SK-MEL-5 (cell line): ENCODE measurements around the gene USH2A. TPM values are rescaled to one million over a fixed set of nuclear protein-coding genes. Genes with fewer than 3 reads are reported as not detected.

ENCODE experiments used
- DNase-seq: peaks from one replicate; pipeline ENCODE4 v3.0.0-alpha.2; 2016; ENCODE audit warnings: low read depth, low spot score
- in situ Hi-C: cut with HindIII; loops from 2 replicates; pipeline ENCODE4 v1.10.0; 2016; ENCODE audit warnings: low sequenced_read_pairs, high pct_unique_total_duplicates, low pct_unique_long_range_greater_than_20kb
- total RNA-seq: library from RNA; depleted of rRNA; stranded (reverse); fragments of >200 nt; shearing (Covaris generic); gene quantifications from 2 replicates; pipeline ENCODE4 v1.2.3, GENCODE V29; 2014

The USH2A gene
- total RNA-seq, 1 experiment from 2014 or later: 0.79 TPM

DNA sequence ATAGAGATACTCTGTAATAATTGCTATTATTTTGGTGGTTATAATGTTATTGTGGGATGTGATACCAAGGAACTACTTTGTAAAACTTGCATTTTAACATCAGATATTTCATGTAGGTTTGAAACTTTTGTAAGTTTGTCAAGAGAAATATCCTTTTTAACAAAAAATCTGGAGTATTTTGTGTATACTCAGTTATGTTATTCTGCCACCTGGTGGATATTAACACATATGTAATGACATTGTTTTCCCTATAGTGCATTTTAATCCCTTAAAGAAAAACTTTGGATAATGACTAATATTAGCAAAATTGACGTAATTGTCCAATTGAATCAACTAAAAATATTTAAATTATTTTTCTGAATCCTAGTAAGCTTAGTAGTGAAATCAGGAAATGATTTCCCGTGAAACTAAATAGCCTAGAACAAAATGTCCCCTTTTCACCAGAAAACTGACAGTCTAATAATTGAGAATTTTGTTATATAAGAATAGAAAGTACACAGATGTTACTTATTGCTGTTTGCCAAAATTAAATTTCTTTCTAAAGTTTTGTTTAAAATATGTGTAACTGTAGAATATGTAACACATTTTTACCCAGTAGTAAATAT, 816.6 kb downstream of the USH2A start:
- DNase-seq: peak; percentile 22
- in situ Hi-C loops: no loop called here

DNA sequence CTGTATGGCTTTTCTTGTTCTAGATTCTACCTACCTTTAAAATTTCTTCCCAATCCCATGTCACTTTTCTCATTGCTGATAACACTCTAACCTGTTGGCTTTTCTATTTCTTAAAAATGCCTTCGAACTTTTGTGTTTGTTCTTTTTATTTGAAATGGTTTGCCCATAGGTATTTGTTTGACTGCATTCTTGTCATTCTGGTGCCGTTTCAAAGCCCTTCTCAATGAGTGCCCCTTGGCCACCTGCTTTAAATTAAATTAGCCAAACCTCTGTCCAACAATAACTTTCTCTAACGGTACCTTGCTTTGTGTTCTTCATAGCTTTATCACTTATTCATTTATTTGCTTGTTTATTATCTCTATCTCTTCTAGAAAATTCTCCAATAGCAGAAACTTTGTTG, 817.2 kb downstream of the USH2A start:
- in situ Hi-C loops: no loop called here
- no peak for DNase-seq

DNA sequence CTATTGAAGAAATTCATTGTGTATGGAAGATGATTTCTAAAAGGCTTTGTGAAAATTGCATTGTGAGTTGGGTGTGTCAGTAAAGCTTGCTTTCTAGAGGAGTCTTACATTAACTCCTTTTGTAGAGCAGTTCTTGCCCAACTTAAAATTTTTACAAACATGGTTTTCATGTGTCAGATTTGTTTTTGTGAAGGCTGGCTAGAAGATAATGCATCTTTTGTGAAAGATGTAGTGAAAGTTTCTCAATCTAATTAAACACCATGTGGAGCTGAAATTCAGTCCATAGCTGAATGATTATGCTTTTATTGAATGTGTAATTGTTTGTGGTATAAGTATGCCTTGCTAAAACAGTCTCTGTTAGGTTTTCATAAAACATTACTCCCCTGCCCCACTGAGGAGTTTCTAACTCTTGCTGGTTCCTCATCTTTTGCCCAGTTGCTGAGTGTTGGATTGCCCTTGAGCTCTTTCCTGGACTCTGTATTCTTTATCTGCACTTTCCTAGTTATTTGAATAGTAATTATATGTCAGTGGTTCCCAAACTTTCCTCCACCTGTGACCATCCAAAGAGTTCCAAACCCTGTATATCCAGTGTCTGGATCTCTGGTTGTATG, 818.1 kb downstream of the USH2A start:
- peak; percentile 75 for DNase-seq
- in situ Hi-C loops: no loop called here

DNA sequence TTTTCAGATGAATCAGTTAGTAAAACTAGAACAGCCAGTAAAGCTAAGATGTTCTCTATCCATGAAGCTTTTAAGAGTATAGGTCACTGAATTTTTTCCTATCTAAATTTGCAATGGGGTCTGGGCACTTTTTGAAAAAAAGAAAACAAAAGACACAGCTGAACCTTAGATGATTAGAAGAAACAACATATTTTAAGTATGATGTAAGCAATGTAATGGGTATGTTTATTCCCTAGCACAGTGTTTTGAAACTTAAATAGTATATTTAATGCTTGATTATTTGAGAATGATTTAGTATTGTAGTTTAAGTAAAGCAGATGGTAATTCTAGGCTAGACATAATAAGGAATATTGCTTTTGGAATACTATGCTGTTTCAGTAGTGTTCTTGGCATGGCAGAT, 819.9 kb downstream of the USH2A start:
- DNase-seq: no peak
- in situ Hi-C loops: no loop called here

DNA sequence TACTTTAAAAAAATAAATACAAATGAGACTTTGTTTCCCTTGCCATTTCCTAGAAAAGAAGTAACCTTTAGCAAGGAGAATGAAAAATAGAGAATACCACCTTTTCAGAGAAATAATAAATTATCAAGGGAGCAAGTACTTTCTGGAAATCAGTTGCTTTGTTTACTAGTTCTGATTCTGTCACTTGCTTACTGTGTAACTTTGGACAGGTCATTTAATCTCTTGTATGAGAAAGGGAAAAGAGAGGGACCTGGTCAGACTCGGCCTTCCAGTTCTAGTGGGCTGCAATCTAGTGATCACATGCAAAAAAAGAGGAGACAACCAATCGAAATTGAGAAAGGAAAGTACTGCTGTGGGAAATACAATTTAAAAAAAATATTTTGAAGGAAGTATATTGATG, 822.0 kb downstream of the USH2A start:
- no peak for DNase-seq
- in situ Hi-C loops: no loop called here

DNA sequence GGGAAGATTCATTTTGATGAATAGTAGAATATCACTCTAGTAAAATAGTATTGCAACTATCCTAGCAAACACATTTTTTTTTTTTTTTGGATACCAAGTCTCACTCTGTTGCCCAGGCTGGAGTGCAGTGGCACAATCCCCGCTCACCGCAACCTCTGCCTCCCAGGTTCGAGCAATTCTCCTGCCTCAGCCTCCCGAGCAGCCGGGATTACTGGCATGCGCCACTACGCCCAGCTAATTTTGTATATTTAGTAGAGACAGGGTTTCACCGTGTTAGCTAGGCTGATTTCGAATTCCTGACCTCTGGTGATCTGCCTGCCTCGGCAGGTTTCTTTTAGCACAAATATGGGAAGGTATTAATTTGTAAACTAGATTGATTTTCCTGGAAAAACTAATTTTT, 822.4 kb downstream of the USH2A start:
- DNase-seq: no peak
- in situ Hi-C loops: no loop called here

DNA sequence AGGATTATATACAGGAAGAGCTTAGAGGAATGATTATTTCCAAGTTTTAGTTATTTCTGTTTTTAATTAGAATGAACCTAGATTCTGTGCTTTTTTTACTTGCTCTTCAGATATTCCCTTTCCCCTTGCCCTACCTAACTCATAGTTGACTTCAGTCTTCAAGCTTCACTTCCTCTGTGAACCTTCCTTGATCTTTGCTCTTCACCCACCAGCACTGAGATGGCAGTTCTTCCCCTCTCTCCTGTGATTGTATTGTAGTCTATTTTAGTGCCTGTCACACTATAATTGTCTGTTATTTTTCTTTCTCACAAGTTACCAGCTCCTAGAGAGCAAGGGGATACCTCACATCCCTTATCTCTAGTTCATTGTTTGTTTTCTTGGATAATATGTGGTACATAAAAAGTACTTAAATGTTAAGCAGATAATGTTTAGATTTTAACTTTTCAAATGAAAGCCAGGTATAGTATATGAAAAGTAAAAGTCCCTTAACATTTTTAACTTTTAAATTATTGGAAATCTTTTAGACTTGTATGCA, 822.9 kb downstream of the USH2A start:
- DNase-seq: no peak
- in situ Hi-C loops: no loop called here

DNA sequence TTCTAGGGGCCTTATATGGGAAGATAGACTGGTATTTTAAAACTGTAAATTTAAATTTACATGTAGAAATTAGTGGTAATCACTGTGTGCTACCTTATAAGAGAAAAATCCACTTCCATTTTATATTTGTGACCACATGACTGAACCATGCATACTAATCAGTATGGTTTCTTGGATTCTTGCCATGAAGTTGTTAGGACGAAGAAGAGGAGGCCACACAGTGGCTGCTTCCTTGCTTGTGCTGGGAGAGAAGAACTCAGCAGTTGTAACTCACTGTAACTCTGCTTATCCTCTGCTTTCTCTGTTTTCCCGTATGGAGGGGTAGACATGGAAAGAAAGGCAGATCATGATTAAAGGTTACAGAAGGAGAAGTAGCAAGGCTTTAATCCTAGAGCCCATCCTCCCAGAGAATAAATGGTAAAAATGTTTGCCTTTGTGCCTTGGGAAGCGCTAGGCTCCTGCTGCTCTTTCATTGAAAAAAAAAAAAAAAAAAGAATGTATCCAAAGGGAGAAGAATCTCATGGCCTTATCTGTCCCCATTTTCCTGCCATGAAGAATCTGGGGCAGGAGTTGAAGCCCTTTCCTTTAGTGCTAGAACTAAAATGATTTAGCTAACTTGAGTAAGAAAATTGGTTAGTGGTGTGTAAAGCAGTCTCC, 823.7 kb downstream of the USH2A start:
- DNase-seq: peak; percentile 47
- in situ Hi-C loops: no loop called here

DNA sequence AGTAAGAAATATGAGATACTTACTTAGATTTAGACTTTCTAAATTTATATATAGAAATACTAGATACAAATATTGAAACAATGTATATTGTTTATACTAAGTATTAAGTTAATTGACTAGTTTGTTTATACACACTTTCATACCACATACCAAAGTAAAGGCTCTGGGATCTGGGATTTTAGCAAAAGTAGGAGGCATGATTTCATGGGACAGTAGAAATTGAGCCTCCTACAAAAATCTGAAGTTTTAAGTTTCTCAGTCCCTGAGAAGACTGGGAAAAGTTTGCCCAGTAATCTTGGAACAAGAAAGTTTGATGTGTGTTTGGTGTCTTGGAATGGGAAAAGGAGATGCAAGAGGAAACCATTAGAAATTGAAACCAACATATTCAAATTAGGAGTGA, 825.3 kb downstream of the USH2A start:
- no peak for DNase-seq
- in situ Hi-C loops: no loop called here

DNA sequence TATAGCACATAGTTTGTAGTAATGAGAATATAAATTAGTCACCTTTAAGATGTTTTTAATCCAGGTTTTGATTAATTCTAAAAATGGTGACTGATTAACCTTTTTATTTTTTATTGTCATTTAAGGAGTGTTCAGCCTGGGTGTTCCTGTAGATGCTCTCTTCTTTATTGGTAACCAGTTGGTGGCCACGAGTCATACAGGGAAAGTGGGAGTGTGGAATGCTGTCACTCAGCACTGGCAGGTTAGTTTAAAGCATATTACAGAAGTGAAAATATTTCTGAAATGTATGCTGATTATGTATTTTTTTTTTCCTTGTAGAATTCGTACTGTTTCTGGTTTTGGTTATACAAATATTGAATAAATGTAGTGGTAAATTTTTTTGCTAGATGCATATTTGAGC, 828.0 kb downstream of the USH2A start:
- no peak for DNase-seq
- in situ Hi-C loops: no loop called here

DNA sequence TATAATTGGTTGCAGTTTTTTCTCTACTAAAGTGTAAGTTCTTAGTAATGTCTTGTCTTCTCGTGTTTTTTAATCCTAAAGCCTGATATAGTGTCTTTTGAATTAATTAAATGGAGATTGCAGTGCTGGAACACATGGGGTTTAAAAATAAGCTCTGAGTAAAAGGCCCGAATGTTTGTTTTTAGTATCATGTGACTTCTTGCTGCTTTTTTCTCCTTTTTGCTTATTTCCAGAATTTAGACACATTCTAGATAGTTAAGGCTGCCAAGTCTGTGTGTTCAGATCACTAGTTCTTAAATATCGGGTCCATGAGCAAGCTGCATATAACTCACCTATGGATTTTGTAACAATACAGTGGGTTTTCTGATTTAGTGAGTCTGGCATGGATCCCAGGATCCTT, 828.6 kb downstream of the USH2A start:
- in situ Hi-C loops: no loop called here
- no peak for DNase-seq

DNA sequence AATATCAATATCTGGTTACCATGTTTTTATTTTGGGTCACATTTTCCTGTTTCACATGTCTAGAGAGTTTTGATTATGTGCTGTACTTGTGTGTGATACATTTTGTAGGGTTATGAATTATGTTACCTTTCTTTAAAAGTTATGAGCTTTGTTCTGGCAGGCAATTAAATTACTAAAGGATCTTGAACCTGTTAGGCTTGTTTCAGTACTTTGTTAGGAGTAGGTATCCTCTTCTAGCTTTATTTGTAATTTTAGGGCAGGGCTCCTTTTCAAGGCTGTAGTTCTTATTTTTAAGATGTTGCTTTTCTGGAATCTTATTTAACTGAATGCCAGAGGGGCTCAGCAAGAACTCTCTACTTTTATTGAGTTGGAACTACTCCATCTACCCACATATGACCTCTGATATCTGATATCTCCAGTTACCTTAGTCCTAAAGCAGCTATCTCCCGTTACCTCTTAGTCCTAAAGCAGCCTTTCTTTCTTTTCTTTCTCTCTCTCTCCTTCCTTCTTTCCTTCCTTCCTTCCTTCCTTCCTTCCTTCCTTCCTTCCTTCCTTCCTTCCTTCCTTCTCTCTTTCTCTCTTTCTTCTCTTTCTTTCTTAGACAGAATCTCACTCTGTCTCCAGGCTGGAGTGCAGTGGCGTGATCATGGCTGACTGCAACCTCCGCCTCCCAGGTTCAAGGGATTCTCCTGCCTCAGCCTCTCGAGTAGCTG, 832.3 kb downstream of the USH2A start:
- in situ Hi-C loops: no loop called here
- DNase-seq: no peak

DNA sequence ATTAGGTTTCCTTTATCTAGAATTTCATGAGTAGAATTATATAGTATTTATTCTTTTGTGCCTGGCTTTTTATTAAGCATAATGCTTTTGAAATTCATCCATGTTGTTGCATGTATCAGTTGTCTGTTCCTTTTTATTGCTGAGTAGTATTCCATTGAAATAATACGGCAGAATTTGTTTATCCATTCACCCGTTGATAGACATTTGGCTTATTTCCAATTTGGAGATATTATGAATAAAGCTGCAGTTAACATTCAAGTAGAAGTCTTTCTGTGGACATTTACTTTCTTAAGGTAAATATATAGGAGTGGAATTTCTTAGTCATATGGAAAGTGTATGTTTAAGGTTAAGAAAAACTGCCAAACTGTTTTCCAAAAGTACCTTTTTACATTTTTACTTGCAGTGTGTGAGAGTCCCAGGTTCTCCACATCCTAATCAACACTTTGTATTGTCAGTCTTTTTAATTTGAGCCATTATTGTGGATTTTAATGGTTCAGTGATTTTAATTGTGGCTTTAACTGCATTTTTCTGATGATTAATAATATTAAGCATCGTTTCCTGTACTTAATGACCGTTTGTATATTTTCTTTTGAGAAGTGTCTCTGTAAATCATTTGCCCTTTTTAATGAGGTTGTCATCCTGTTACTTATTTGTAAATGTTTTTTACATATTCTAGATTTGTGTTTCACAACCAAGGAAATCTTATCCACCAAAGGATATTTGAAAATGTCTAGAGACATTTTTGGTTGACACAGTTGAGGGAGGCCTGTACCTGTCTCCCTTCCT, 833.4 kb downstream of the USH2A start:
- DNase-seq: no peak
- in situ Hi-C loops: no loop called here

DNA sequence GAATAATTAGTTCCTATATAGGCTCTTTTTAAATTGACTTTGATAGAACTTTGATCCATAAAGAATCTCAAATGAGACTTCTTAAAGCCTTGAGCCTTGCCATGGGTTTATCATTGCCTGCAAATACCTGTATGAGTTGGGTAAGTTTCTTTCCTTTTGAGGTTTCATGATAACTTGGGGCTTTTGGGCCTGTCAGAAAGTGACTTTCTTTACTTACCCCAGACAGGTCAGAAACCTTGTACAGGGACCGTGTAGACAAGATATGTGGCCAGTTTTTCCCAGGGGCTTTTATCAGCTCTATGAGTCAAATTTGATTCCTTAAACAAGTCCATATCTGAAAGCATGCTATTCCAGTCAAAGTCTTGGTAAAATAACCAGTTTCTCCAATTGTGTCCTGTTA, 838.9 kb downstream of the USH2A start:
- no peak for DNase-seq
- in situ Hi-C loops: no loop called here

DNA sequence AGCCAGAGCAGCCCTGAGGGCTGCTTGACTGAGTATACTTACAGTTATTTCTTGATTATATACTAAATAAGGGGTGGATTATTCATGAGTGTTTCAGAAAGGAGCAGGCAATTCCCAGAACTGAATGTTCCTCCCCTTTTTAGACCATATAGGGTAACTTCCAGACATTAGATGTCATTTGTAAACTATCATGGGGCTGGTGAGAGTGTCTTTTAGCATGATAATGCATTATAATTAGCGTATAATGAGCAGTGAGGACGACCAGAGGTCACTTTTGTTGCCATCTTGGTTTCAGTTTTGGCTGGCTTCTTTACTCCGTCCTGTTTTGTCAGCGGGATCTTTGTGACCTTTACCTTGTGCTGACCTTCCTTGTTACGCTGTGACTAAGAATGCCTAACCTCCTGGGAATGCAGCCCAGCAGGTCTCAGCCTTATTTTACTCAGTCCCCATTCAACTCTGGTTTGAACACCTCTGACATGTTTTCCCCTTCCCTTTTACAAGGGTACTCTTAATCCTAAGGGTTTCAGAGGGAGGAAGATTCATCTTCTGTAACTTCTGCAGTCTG, 840.0 kb downstream of the USH2A start:
- in situ Hi-C loops: no loop called here
- DNase-seq: no peak

DNA sequence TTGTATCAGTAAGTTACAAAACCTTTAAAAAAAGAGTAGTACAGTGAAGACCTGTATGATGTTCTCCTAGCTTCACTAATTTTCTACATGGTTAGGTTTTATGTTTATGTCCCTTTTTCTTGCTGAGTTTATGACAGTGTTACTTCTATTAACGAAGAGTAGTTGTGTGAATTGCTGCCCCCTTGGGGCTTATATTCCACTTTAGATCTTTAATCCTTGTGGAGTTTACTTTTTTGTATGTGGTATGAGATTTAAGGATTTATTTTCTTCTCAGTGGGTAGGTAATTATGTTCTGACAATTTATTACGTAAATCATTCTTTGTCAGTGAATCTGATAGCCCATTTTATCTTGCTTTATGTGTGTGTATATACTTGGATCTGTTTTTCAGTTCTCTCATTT, 841.4 kb downstream of the USH2A start:
- in situ Hi-C loops: no loop called here

More for the DNA sequence above, 841.4 kb downstream of the USH2A start:
- no peak for DNase-seq
